HG03066 (cell line): ENCODE measurements around the gene CALU.

Source experiments
- ATAC-seq: cut with Tn5 transposase; IDR thresholded peaks from one replicate; pipeline ENCODE4 v1.9.1; 2021; ENCODE audit warnings: low read depth; ENCODE audit not compliant: unreplicated experiment

The CALU gene

GRCh38 chr7:128805225-128805624 lies 66.1 kb downstream of the CALU start:
- ATAC-seq, result no peak

GRCh38 chr7:128807191-128807590 lies 68.0 kb downstream of the CALU start:
- ATAC-seq, result no peak

DNA sequence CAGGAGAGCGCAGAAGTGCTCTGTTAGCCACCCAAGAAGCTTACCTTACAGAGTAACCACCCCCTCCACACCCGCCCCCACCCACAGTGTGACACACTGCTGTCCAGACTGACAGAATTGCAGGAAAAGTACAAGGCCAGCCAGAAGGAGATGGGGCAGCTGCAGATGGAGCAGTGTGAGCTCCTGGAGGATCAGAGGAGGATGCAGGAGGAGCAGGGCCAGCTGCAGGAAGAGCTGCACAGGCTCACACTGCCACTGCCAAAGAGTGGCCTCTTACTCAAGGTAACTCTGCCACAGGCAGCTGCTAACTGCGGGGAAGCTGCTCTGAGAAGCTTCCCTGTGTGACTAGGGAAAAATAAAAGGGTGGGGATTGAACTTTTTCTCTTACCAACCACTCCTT lies 70.2 kb downstream of the CALU start:
- ATAC-seq, result no peak

GRCh38 chr7:128810473-128810872 lies 71.3 kb downstream of the CALU start:
- ATAC-seq, result no peak

- no peak for ATAC-seq
Observed at GRCh38 chr7:128810997-128811396, 71.8 kb downstream of the CALU start.

- ATAC-seq, result no peak
Observed at GRCh38 chr7:128811631-128812430, 72.7 kb downstream of the CALU start.

DNA sequence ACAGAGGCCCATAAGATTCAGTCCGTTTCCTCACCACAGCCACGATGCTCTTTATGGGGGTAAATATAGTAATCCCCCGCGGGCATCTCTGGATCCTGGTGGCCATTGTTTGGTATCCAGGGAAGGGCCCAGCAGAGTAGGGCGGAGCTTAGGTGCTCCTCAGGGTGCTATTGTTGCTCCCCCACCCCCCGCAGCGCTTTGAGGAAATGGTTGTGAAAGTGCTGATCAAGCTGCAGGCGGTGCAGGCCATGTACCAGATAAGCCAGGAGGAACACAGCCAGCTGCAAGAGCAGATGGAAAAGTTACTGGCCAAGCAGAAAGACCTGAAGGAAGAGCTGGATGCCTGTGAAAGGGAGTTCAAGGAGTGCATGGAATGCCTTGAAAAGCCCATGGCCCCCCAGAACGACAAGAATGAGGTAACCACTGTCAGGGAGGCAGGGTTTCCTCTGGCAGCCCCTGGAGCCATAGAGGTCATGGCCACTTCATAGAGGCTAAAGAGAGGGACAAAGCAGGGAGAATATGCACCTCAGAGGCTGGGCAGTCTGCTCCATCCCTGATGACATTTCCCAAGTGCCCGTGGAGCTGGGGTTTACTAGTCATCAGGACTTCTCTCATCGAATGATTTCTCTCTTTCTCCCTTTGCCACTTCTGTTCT lies 73.5 kb downstream of the CALU start:
- no peak for ATAC-seq

- no peak for ATAC-seq
Observed at GRCh38 chr7:128814499-128814898, 75.3 kb downstream of the CALU start.

DNA sequence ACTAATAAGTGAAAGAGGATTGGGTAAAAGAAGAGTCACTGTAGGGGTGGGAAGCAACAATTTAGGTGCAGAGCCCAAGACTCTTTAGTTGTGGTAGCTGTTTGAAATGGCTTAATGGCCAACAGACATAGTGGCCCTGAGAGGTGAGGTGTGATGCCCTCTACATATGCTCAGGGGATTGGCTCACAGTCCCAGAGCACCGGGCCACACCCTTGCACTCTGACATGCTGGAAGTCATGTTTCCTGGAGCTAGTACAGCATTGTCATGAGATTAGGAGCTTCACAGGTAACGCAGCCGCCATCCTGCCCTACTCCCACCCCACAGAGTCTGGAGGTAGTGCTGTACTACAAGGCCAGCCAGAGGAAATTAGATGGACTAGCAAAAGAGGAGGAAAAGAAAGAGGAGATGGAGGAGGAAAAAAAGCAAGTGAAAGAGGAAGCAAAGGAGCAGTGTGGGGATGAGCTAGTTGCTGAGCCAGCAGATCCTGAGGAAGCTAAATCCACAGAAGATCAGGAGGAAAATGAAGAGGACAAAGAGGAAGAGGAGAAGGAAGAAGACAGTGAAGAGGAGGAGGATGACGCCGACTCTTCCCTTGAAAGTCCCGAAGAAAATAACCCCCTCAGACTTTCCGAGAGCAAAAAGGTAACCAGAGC lies 76.3 kb downstream of the CALU start:
- no peak for ATAC-seq

DNA sequence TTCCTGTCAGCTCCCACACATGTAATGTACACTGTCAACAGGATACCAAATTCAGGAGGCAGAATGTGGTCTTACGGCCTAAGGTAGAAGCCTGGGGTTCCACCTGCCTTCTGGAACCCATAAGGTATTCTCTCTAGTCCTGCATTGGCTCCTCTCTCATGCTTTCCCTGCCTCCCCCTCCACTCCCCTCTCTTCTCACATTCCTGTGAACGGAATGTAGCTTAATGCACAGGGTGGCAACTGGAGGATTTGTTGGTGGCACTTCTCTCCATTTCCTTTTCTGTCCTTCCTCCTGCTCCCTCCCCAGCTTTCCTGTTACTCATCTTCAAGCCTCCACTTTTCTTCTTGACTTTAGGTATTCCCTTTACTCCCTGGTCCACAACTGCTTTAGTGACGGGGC lies 79.5 kb downstream of the CALU start:
- no peak for ATAC-seq
